Keratinocyte (primary cell): ENCODE data around the gene MCM9. TPM values are rescaled to one million over a fixed set of nuclear protein-coding genes. Genes with fewer than 3 reads are reported as not detected.

ENCODE experiments used
- DNase-seq: peaks from one replicate; pipeline ENCODE4 v3.0.0-alpha.2; 2011; ENCODE audit warnings: low read depth, missing footprints, low spot score
- FAIRE-seq: peaks from 2 replicates; lab custom pipeline; 2011; peaks lifted over from hg19 to GRCh38; lab: Jason Lieb, UNC
- H2AFZ ChIP-seq: 2 replicates; pipeline ENCODE4 v1.6.0; 2012; ENCODE audit warnings: low read length, control low read depth, inconsistent platforms; ENCODE audit not compliant: control insufficient read depth
- H3K27ac ChIP-seq: 2 replicates; pipeline ENCODE4 v1.5.1; 2011; ENCODE audit warnings: low read length; ENCODE audit not compliant: control insufficient read depth, insufficient read depth
- H3K27me3 ChIP-seq: 3 replicates; pipeline ENCODE4 v1.6.0; 2011; ENCODE audit warnings: low read length; ENCODE audit not compliant: control insufficient read depth, insufficient read depth; ENCODE audit errors: extremely low read depth
- H3K36me3 ChIP-seq, 2 experiments: 2 replicates in 1 of 2; 3 replicates in 1 of 2; pipeline ENCODE4 v1.5.1; 2011; ENCODE audit warnings: low read length in 2 of 2, mild to moderate bottlenecking in 1 of 2; ENCODE audit not compliant: control insufficient read depth in 2 of 2, insufficient read depth in 2 of 2; ENCODE audit errors: extremely low read depth in 1 of 2
- H3K4me1 ChIP-seq: 3 replicates; pipeline ENCODE4 v1.5.1; 2011; ENCODE audit warnings: low read length; ENCODE audit not compliant: control insufficient read depth, insufficient read depth; ENCODE audit errors: extremely low read depth
- H3K4me2 ChIP-seq: 3 replicates; pipeline ENCODE4 v1.6.0; 2011; ENCODE audit warnings: low read depth, low read length; ENCODE audit not compliant: control insufficient read depth, insufficient read depth; ENCODE audit errors: extremely low read depth
- H3K4me3 ChIP-seq, 3 experiments: fragments of 200-600 bp in 1 of 3; sonication (generic) in 1 of 3; 2 replicates in 2 of 3; 3 replicates in 1 of 3; pipeline ENCODE4 v1.5.1; 2011 to 2016; ENCODE audit warnings: low read length in 3 of 3, mild to moderate bottlenecking in 3 of 3, control low read depth in 2 of 3, inconsistent platforms in 1 of 3, low read depth in 1 of 3, mixed read lengths in 1 of 3, mixed run types in 1 of 3, moderate library complexity in 1 of 3; ENCODE audit not compliant: control insufficient read depth in 2 of 3, insufficient read depth in 2 of 3; ENCODE audit errors: extremely low read depth in 1 of 3
- H3K79me2 ChIP-seq: 2 replicates; pipeline ENCODE4 v1.6.0; 2012; ENCODE audit warnings: low read length; ENCODE audit not compliant: control insufficient read depth, insufficient read depth
- H3K9ac ChIP-seq: 3 replicates; pipeline ENCODE4 v1.6.0; 2011; ENCODE audit warnings: low read length; ENCODE audit not compliant: control insufficient read depth, insufficient read depth; ENCODE audit errors: extremely low read depth
- H3K9me1 ChIP-seq: 3 replicates; pipeline ENCODE4 v1.6.0; 2011; ENCODE audit warnings: low read length; ENCODE audit not compliant: control insufficient read depth, insufficient read depth; ENCODE audit errors: extremely low read depth
- H3K9me3 ChIP-seq: 2 replicates; pipeline ENCODE4 v1.5.1; 2012; ENCODE audit warnings: low read depth, low read length; ENCODE audit not compliant: control insufficient read depth
- H4K20me1 ChIP-seq: 3 replicates; pipeline ENCODE4 v1.6.0; 2011; ENCODE audit warnings: low read length; ENCODE audit not compliant: control insufficient read depth, insufficient read depth; ENCODE audit errors: extremely low read depth
- EZH2 ChIP-seq: IDR thresholded peaks from one replicate; pipeline ENCODE4 v1.6.1; 2012; ENCODE audit warnings: inconsistent platforms, mild to moderate bottlenecking, low read length, moderate library complexity
- dilution Hi-C: fragments of 300-500 bp; cut with MboI; formaldehyde crosslinking; loops from one replicate; pipeline ENCODE4 v1.7.0; 2020; ENCODE audit warnings: low sequenced_read_pairs; ENCODE audit not compliant: extremely low pct_ligation_motif_present
- polyA plus RNA-seq, 5 experiments: library from polyadenylated mRNA; depleted of rRNA in 3 of 5; stranded (reverse) in 3 of 5; stranded (forward) in 1 of 5; unstranded in 1 of 5; fragments of >200 nt; gene quantifications; 1 replicate in 1 of 5; 2 replicates in 3 of 5; 3 replicates in 1 of 5; pipeline versions ENCODE4 v1.2.1 to v1.2.3, GENCODE V29; 2011 to 2012; ENCODE audit warnings: missing spikeins in 2 of 5, low read depth in 1 of 5, low replicate concordance in 1 of 5
- TF ChIP-seq, protein P1 (sequence below), 3 experiments: IDR thresholded peaks in 1 of 3; conservative IDR thresholded peaks in 1 of 3; optimal IDR thresholded peaks in 1 of 3; 2 replicates in 2 of 3; 3 replicates in 1 of 3; pipeline versions ENCODE3 to v1.5.1; 2011; ENCODE audit warnings: low read length in 3 of 3, mild to moderate bottlenecking in 3 of 3, moderate library complexity in 2 of 3, control low read depth in 1 of 3, inconsistent platforms in 1 of 3; ENCODE audit not compliant: insufficient read depth in 2 of 3; ENCODE audit errors: extremely low read depth in 1 of 3

MCM9 gene
- polyA plus RNA-seq, 1 donor (not counting 4 experiments of a cell fraction or from before 2014, with no cell fraction given), result 3.1 TPM

DNA sequence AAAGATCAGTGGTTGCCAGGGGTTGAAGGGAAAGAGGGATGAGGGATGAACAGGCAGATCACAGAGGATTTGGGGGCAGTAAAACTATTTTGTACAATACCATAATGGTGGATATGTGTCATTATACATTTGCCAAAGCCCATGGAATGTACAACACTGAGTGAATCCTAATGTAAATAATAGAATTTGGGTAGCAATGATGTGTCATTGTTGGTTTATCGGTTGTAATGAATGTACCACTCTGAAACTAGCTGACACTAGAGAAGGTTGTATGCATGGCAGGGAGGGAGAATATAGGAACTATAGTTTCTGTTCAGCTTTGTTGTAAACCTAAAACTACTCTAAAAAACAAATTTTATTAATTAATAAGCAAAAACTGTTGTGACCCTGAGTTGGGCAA, 58.8 kb downstream of the MCM9 start:
- no peaks in the 10 kb centered on the region for H3K36me3 ChIP-seq
- H4K20me1 ChIP-seq, result no peaks in the 10 kb centered on the region
- H3K79me2 ChIP-seq, result peaks cover 2% of the 10 kb centered on the region
- FAIRE-seq, result no peak
- no peak overlapping the region for H3K27ac ChIP-seq
- H3K9me3 ChIP-seq, result no peaks in the 10 kb centered on the region
- DNase-seq, result no peak
- TF ChIP-seq, protein P1, sequence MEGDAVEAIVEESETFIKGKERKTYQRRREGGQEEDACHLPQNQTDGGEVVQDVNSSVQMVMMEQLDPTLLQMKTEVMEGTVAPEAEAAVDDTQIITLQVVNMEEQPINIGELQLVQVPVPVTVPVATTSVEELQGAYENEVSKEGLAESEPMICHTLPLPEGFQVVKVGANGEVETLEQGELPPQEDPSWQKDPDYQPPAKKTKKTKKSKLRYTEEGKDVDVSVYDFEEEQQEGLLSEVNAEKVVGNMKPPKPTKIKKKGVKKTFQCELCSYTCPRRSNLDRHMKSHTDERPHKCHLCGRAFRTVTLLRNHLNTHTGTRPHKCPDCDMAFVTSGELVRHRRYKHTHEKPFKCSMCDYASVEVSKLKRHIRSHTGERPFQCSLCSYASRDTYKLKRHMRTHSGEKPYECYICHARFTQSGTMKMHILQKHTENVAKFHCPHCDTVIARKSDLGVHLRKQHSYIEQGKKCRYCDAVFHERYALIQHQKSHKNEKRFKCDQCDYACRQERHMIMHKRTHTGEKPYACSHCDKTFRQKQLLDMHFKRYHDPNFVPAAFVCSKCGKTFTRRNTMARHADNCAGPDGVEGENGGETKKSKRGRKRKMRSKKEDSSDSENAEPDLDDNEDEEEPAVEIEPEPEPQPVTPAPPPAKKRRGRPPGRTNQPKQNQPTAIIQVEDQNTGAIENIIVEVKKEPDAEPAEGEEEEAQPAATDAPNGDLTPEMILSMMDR (optimal IDR thresholded peaks at IDR 0.05 in 1 of 3, IDR thresholded peaks at IDR 0.05 in 1 of 3, conservative IDR thresholded peaks at IDR 0.05 in 1 of 3; ENCODE audit: extremely low read depth in 1 of 3, insufficient read depth in 2 of 3, low read length in 3 of 3), result no peak
- TF ChIP-seq EZH2, result no peak
- no peak overlapping the region for H3K4me2 ChIP-seq
- no peaks in the 10 kb centered on the region for H3K4me1 ChIP-seq
- H2AFZ ChIP-seq, result no peak overlapping the region
- H3K4me3 ChIP-seq, result no peak overlapping the region
- H3K9me1 ChIP-seq, result no peaks in the 10 kb centered on the region
- H3K9ac ChIP-seq, result no peak overlapping the region
- H3K27me3 ChIP-seq, result no peaks in the 10 kb centered on the region
- dilution Hi-C loops, result no loop called here

DNA sequence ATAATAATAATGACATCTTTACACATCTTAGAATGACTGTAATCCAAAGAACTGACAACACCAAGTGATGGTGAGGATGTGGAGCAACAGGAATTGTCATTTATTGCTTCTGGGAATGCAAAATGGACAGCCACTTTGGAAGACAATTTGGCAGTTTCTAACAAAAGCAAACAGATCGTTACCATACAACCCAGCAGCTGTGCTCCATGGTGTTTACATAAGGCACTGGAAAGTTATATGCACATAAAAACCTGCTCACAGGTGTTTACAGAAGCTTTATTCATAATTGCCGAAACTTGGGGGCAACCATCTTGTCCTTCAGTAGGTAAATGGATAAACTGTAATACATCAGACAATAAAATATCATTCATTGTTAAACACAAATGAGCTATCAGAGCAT, 59.3 kb downstream of the MCM9 start:
- no peak for TF ChIP-seq EZH2
- H3K27me3 ChIP-seq, result no peaks in the 10 kb centered on the region
- H3K9me3 ChIP-seq, result no peaks in the 10 kb centered on the region
- H3K9ac ChIP-seq, result no peak overlapping the region
- FAIRE-seq (no peak), DNase-seq (no peak)
- dilution Hi-C loops, result no loop called here
- H3K4me2 ChIP-seq, result no peak overlapping the region
- H3K27ac ChIP-seq, result no peak overlapping the region
- no peak overlapping the region for H3K4me3 ChIP-seq
- H3K9me1 ChIP-seq, result no peaks in the 10 kb centered on the region
- no peaks in the 10 kb centered on the region for H4K20me1 ChIP-seq
- H3K4me1 ChIP-seq, result no peaks in the 10 kb centered on the region
- no peak overlapping the region for H2AFZ ChIP-seq
- peaks cover 1% of the 10 kb centered on the region for H3K79me2 ChIP-seq
- no peaks in the 10 kb centered on the region for H3K36me3 ChIP-seq

DNA sequence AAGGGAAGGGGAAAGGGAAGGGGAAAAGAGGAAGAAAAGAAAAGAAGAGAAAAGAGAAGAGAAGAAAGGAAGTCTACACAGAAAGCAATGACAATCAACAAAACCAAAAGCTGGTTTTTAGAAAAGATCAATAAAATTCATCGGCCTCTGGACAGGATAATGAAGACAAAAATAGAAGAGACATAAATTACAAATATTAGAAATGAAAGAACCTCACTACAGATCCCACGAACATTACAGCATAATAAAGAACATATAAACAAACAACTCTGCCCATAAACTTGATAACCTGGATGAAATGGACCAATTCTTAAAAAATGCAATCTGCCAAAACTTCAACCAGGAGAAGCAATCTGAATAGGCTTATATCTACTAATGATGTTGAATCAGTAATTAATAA, 61.7 kb downstream of the MCM9 start:
- no peak for DNase-seq
- dilution Hi-C loops, result no loop called here
- H3K79me2 ChIP-seq, result no peaks in the 10 kb centered on the region
- no peak overlapping the region for H3K4me2 ChIP-seq
- FAIRE-seq, result no peak
- H3K27me3 ChIP-seq, result no peaks in the 10 kb centered on the region
- H3K9me3 ChIP-seq, result no peaks in the 10 kb centered on the region
- no peak overlapping the region for H2AFZ ChIP-seq
- H3K4me1 ChIP-seq, result peaks cover 6% of the 10 kb centered on the region
- H3K36me3 ChIP-seq, result no peaks in the 10 kb centered on the region
- H3K4me3 ChIP-seq, result no peak overlapping the region
- no peak for TF ChIP-seq EZH2
- TF ChIP-seq, protein P1 (optimal IDR thresholded peaks at IDR 0.05 in 1 of 3, IDR thresholded peaks at IDR 0.05 in 1 of 3, conservative IDR thresholded peaks at IDR 0.05 in 1 of 3; ENCODE audit: extremely low read depth in 1 of 3, insufficient read depth in 2 of 3, low read length in 3 of 3), result no peak
- H3K9ac ChIP-seq, result no peak overlapping the region
- H3K27ac ChIP-seq, result no peak overlapping the region
- H3K9me1 ChIP-seq, result no peaks in the 10 kb centered on the region
- H4K20me1 ChIP-seq, result no peaks in the 10 kb centered on the region
